Stimulated activated CD8-positive, alpha-beta memory T cell treated with anti-CD3 and anti-CD28 coated beads, Interleukin-4, amount 100 ng/mL, for 24 hours (primary cell): ENCODE data around the gene SPIRE2.
"Not testable (repeated sequence)": the region's sequence is repeated elsewhere in the genome, so short reads cannot be mapped to it uniquely, and the experiment has no call there.

Source experiments
- DNase-seq: peaks from one replicate; pipeline ENCODE4 v3.0.0-alpha.2; 2020; ENCODE audit warnings: low read depth

SPIRE2 gene, protein sequence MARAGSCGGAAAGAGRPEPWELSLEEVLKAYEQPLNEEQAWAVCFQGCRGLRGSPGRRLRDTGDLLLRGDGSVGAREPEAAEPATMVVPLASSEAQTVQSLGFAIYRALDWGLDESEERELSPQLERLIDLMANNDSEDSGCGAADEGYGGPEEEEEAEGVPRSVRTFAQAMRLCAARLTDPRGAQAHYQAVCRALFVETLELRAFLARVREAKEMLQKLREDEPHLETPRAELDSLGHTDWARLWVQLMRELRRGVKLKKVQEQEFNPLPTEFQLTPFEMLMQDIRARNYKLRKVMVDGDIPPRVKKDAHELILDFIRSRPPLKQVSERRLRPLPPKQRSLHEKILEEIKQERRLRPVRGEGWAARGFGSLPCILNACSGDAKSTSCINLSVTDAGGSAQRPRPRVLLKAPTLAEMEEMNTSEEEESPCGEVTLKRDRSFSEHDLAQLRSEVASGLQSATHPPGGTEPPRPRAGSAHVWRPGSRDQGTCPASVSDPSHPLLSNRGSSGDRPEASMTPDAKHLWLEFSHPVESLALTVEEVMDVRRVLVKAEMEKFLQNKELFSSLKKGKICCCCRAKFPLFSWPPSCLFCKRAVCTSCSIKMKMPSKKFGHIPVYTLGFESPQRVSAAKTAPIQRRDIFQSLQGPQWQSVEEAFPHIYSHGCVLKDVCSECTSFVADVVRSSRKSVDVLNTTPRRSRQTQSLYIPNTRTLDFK

DNA sequence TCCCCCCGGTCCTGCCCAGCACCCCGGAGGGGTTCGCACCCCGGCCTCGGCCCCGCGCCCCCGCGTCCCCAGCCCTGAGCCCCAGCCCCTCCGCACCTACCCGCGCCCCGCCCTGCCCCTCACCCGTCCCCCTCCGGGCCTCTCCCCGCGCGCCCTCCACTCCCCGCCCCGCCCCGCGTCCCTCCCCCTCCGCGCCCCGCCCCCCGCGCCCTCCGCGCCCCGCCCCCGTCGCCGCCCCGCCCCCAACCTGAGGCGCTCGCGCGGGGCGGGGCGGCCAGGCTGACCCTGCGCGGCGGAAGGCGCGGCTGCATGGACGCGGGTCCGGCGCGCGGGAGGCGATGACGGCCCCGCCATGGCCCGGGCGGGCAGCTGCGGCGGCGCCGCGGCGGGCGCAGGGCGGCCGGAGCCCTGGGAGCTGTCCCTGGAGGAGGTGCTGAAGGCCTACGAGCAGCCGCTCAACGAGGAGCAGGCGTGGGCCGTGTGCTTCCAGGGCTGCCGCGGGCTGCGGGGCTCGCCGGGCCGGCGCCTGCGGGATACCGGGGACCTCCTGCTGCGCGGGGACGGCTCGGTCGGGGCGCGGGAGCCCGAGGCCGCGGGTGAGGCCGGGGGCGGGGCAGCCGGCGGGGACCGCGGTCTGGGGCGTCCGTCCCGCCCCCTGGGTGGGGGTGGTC is at the start of gene SPIRE2:
SPIRE2 (plus strand) TSS at position 277 of the 671 bp plus-strand sequence; CDS start at position 353, 76 bp downstream.
- DNase-seq = peak; percentile 56

DNA sequence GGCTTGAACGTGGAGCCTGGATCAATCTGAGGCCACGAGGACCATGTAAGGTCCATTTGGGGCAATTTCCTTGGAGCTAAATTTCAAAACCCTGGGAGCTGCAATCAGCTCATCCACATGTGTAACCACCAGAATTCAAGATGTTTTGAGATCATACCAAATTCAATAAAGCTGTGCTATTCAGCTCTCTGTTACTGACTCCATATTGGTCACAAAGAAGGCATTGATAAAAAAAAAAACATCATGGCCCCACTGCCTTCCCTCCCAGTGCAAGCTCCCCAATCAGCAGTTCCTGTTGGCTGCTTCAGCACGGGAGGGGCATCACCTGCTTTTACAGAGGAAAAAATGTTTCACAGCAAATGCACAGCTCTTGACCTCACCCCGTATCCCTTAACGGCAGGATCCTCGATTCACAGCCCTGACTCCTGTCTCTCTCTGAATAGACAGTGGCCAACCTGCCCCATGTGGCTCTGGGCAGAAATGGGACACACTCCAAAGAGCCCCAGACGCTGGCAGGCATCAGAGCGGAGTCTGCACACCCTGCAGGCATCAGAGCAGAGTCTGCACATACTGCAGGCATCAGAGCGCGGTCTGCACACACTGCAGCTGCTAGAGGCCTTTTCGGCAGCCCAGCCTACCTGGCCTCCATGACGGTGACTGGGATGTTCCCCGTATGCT is 48.9 kb upstream of the SPIRE2 start:
- no peak for DNase-seq

DNA sequence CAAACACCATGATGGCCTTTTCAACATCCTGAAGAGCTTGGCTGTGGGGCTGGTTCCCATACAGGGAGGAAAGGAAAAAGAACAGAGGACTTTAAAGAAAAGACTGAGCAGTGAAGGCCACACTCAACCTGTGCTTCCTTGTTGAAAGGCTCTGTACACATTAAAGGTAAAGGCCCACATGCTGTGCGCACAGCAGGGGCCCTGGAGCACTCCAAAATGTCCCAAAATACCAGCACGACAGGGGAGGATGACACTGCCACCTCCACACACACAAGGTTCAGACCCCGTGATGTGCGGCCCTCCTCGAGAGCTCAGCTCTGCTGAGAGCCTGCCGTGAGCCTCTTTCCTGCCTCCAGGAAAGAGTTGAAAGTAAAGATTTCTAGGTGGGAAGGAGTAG is 48.4 kb upstream of the SPIRE2 start:
- no peak for DNase-seq

DNA sequence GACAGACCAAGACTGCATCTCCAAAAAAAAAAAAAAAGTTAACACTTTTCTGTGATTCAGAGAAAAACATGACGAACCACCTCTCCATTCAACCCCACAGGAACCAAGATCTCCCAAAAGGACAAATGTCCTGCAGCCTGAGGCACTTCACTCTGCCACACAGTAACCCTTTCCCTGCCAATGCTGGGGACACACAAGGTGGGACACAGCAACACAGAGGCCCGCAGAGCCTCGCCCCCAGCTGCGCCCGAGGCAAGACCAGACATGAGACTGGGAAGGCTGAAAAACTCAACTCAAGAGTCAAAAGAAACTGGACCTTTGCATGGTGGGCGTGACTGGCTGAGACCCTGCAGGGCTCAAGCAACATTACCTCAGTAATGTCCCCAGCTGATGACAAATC is 45.8 kb upstream of the SPIRE2 start:
- DNase-seq = no peak

DNA sequence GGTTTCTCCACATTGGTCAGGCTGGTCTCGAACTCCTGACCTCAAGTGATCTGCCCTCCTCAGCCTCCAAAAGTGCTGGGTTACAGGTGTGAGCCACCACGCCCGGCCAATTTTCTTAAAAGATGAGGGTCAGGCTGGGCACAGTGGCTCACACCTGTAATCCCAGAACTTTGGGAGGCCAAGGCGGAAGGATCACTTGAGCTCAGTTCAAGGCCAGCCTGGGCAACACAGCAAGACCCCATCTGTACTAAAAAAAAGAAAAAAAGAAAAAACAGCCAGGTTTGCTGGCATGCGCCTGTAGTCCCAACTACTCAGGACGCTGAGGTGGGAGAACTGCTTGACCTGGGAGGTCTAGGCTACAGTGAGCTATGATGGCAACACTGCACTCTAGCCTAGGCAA is 44.3 kb upstream of the SPIRE2 start:
- not testable (repeated sequence) for DNase-seq

DNA sequence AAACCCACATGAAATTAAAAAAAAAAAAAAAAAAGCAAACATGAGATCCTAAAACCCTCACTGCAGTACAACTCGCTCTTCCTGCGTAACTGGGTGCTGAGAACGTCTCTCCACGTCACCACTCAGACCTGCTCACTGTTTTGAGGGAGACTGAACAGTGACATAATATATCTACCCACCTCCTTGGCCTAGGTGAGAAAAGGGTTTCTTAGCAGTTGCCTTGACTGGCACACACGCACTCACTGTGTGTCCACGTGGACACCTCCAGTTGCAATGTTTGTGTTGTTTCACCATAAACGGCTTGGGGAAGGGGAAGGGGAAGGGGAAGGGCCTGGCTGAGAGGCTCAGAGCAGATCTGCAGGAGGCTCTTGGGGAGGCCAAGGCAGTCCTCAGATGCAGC is 43.9 kb upstream of the SPIRE2 start:
- no peak for DNase-seq

- DNase-seq = no peak
Measured at GRCh38 chr16:89785523-89786155, 42.6 kb upstream of the SPIRE2 start.

DNA sequence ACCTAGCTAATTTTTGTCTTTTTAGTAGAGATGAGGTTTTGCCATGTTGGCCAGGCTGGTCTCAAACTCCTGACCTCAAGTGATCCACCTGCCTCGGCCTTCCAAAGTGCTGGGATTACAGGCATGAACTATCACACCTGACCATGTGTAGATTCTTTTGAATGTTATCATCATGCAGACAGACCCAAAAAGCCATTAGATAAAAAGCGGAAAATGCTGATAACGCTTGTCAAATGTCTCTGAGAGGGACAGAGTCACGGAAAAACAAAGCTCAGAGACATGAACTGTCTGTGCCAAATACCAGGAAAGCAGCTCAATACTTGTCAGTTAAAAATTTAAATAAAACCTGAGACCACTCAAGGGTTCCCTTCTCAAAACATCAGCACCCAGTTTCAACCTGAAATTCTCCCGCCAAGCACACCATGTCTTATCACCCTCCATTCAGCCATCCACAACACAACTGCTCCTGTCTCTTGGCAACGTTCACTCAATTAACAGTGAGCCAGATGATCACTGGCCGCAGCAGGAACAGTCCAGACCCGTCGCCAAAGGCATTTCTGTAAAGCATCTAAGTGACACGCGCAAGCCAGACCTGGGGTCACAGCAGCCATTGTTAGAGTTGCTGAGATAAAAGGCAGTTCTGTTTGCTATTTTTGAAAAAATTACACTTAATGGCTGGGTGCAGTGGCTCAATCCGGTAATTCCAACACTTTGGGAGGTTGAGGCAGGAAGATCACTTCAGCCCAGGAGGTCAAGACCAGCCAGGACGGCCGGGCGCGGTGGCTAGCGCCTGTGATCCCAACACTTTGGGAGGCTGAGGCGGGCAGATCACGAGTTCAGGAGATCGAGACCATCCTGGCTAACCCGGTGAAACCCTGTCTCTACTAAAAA is 41.6 kb upstream of the SPIRE2 start:
- no peak for DNase-seq

DNA sequence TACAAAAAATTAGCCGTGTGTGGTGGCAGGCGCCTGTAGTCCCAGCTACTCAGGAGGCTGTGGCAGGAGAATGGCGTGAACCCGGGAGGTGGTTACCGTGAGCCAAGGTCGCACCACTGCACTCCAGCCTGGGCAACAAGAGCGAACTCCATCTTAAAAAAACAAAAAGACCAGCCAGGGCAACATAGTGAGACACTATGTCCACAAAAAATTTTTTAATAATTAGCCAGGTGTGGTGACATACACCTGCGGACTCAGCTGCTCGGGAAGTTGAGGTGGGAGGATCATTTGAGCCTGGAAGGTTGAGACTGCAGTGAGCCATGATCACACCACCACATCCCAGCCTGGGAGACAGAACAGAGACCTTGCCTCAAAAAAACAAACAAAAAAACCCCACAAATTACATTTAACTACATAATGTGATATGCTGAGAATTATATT is 40.9 kb upstream of the SPIRE2 start:
- no peak for DNase-seq

GRCh38 chr16:89791278-89791995 is 36.8 kb upstream of the SPIRE2 start:
- DNase-seq = no peak

DNA sequence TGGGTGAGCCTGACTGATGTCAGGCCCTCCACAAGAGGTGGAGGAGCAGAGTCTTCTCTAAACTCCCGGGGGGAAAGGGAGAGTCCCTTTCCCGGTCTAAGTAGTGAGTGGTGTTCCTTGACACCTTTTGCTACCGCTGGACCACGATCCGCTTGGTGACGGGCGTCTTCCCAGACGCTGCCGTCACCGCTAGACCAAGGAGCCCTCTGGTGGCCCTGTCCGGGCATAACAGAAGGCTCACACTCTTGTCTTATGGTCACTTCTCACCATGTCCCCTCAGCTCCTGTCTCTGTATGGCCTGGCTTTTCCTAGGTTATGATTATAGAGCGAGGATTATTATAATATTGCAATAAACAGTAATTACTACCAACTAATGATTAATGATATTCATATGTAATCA is 35.2 kb upstream of the SPIRE2 start:
- peak; percentile 44 for DNase-seq

GRCh38 chr16:89793955-89794354 is 34.3 kb upstream of the SPIRE2 start:
- no peak for DNase-seq

GRCh38 chr16:89795676-89796075 is 32.6 kb upstream of the SPIRE2 start:
- no peak for DNase-seq

- DNase-seq = no peak
Measured at GRCh38 chr16:89796104-89796503, 32.2 kb upstream of the SPIRE2 start.

DNA sequence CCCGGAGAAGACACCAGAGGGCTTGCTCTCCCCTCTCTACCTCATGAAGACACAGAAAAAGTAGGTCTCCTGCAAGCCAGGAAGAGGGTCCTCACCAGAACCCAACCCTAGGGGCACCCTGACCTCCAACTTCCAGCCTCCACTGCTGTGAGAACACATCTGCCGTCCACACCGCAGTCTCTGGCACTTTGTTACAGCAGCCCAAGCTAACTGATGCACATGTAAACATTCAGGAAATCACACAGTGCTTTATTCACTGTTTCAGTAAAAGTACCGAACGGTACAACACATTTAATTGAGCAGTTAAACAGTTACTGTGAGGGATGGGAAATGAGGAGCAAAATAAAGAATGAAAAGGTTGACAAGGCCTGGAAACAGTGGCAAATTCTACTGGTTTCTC is 30.1 kb upstream of the SPIRE2 start:
- DNase-seq = no peak

- no peak for DNase-seq
Measured at GRCh38 chr16:89798832-89799370, 29.4 kb upstream of the SPIRE2 start.

DNA sequence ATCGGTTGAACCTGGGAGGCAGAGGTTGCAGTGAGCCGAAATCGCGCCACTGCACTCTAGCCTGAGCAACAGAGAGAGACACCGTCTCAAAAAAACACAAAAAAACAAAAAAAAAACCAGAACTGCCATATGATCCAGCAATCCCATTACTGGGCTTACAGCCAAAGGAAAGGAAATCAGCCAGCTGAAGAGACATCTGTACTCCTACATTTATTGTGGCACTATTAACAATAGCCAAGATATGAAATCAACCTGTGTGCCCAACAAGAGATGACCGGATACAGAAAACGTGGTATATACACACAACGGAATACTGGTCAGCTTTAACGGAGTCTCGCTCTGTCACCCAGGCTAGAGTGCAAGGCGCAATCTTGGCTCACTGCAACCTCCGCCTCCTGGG is 26.5 kb upstream of the SPIRE2 start:
- no peak for DNase-seq

DNA sequence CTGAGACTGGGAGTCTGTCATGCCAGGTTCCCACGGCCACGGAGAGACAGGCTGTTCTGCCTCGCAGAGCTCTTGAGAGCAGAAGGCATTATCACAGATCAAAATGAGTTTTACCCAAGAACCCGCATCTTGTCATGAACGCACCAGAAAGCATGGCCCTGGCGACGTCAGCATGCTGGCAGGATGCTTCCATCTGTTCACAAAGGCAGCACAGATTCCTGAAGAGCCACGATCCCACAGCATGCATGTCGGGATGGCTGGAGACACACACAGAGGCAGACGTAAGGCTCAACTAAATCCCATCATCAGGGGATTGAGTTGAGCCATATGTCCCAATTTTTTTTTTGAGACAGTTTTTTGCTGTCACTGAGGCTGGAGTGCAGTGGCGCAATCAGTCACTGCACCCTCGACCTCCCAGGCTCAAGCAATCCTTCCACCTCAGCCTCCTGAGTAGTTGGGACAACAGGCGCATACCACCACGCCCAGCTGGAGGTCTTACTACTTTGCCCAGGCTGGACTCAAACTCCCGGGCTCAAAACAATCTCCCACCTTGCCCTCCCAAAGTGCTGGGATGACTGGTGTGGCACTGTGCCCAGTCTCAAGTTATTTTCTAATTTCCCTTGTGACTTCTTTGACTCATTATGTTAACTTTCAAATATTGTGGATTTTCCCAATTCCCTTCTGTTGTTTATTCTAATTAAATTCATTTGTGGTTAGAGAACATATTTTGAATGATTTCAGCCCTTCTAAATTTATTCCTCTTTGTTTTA is 23.0 kb upstream of the SPIRE2 start:
- no peak for DNase-seq

- not testable (repeated sequence) for DNase-seq
Measured at GRCh38 chr16:89806589-89807193, 21.6 kb upstream of the SPIRE2 start.
